Activated T-helper 9 cell treated with anti-CD3 and anti-CD28 coated beads, Interleukin-2, amount 50 U/mL, for 16 hours (primary cell): ENCODE data around the gene VCPKMT.

Experiments used
- DNase-seq: peaks from one replicate; pipeline ENCODE4 v3.0.0-alpha.2; 2020; ENCODE audit warnings: low read depth

Gene VCPKMT

GRCh38 chr14:50065583-50065982, 50.8 kb downstream of the VCPKMT start:
- no peak for DNase-seq

DNA sequence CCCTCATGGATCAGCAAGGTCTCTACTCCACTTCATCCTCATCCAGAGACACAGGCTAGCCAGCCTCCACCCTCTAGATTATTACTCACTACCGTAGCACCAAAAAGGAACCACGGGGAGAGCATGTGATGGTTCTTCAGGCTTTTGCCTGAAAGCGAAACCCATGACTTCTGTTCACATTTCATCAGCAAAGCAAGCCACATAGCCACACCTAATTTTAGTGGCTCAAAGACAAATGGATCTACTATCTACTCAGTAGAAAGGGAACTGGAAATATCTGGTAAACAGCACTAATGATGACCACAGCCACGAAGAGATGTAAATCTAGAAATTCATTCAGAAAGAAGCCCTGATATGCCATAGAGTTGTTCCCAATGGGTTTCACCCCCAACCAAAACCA, 51.4 kb downstream of the VCPKMT start:
- DNase-seq, result no peak

DNA sequence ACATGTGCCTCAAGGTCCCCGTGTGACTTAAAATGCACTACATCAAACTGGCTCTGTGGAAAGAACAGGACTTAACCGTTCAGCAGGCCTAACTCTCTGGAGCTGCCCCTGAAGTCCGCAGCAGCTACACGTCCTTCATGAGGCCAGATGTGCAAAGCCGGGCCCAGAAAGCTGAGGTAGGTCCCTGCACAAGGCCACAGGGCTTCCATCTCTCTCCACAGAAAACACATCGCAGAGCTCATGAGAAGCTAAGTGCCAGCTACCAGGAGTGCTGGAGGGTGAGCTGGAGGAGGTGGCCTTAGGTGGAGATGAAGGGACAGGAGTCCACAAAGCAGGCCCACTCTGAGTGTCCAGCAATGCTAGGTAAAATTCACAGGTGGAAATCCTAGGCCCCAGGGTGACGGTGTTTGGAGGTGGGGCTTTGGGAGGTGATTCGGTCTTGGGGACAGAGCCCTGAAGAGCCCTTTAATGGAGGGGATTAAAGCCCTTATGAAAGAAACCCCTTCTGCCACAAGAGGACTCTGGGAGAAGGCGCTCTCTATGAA, 52.4 kb downstream of the VCPKMT start:
- DNase-seq, result no peak

DNA sequence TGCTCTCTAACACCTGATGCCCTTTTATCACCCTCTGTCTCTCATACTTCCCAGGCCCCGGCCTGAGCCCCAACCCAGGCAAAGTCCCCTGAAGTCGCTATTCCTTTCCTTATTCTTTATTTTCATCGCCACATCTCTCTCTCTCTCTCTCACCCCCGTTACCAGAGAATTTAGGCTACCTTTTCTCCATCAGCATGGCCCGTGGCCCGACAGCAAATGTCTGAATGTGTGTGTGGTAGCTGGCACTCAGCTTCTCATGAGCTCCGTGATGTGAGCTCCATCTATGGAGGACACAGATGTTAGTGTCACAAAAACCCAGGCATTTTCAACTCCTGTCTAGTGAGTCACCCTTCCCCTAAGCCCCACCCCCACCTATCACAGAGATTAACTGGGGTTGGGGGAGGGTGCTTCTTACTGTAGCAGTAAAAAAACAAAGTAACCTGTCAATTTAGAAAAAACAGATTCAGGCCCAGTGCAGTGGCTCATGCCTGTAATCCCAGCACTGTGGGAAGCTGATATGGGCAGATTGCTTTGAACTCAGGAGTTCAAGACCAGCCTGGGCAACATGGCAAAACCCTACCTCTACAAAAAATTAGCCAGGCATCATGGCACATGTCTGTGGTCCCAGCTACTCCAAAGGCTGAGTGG, 53.8 kb downstream of the VCPKMT start:
- peak; percentile 70 for DNase-seq

- DNase-seq, result no peak
These were observed 54.5 kb downstream of the VCPKMT start for GRCh38 chr14:50061664-50062437.

- no peak for DNase-seq
These were observed 55.3 kb downstream of the VCPKMT start for GRCh38 chr14:50060871-50061663.

- no peak for DNase-seq
These were observed 56.4 kb downstream of the VCPKMT start for GRCh38 chr14:50059763-50060616.
